ENCODE measurements around the gene POLG. TPM values are rescaled to one million over a fixed set of nuclear protein-coding genes. Genes with fewer than 3 reads are reported as not detected.
A peak's percentile ranks its signal among the peaks of the same experiment; 100 is the strongest.

Gene POLG
- total and polyA plus RNA-seq, 2 of the 13 experiments (the other 11 are each of a cell fraction or from before 2014, with no cell fraction given) = 26.6 to 35.5 TPM

DNA sequence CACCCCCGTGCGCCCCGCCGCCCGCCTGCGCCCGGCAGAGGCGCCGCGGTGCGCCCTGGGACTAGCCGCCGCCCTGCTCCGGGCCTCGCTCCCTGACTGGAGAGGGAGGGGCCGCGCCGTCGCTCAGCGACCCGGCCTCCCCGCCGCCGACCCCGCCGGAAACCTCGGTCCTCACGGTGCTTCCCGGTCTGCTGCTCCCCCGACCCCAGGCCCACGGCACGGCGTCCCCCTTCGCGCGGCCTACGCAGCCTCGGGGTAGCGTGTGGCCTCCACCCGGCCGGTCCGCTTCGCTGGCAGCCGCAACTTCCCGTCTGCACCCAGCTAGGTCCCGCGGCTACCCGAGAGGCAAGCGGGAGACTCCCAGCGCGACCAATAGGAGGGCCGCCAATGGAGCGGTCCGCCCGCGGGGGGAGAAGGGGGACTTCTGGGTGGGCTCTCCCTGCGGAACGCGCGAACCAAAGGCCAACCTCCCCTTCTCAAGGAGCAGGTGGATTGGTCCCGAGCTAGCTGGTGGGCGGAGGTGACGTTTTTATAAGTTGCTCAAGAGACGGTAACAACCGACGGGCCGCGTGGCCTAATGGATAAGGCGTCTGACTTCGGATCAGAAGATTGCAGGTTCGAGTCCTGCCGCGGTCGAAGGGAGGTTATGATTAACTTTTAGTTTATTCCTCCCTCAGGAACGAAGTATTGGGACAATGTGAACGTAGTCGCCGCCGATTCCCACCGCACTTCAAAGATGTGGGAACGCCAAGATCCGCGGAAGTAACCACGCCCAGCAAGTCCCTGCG is at the start of gene POLG (continued):
- TF ChIP-seq, protein P1, sequence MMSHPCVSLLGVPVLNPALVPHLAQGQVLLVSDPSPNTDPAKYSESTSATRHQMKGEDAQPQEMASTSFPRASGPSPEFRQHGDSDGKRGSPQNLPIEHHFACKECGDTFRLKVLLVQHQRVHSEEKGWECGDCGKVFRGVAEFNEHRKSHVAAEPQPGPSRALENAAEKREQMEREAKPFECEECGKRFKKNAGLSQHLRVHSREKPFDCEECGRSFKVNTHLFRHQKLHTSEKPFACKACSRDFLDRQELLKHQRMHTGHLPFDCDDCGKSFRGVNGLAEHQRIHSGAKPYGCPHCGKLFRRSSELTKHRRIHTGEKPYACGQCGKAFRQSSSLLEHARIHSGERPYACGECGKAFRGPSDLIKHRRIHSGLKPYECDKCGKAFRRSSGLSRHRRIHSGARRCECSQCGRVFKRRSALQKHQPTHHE (CRISPR knock-in tag; IDR thresholded peaks at IDR 0.05; ENCODE audit: borderline replicate concordance) = peak; percentile 93; the same call in 1 of the 2 replicates
- TF ChIP-seq ZNF230 (CRISPR knock-in tag; IDR thresholded peaks at IDR 0.05) (peak; percentile 81; the same call in 1 of the 2 replicates), SMC3 (IDR thresholded peaks at IDR 0.05; ENCODE audit: low read length) (no peak), HMG20B (CRISPR knock-in tag; conservative IDR thresholded peaks at IDR 0.05) (peak; percentile 72; the same call in 1 of the 2 replicates), GATAD1 (CRISPR knock-in tag; IDR thresholded peaks at IDR 0.05) (peak; percentile 85; the same call in 1 of the 2 replicates), FOXP1 (IDR thresholded peaks at IDR 0.05) (no peak), FOXP1 (CRISPR knock-in tag; IDR thresholded peaks at IDR 0.05) (0 out of 2 replicates have a peak, but pooled peaks have one; percentile 17), ZNF879 (CRISPR knock-in tag; IDR thresholded peaks at IDR 0.05) (peak; percentile 53; the same call in 1 of the 2 replicates), HNF4A (CRISPR knock-in tag; IDR thresholded peaks at IDR 0.05) (peak; percentile 15; the same call in 1 of the 2 replicates), KDM5B (CRISPR knock-in tag; IDR thresholded peaks at IDR 0.05; ENCODE audit: borderline replicate concordance) (peak; percentile 68; the same call in 1 of the 2 replicates), PHF5A (CRISPR knock-in tag; IDR thresholded peaks at IDR 0.05; ENCODE audit: low read depth, unreplicated experiment) (peak; percentile 98), TBX3 (IDR thresholded peaks at IDR 0.05; ENCODE audit: borderline replicate concordance) (peak; percentile 46; the same call in 1 of the 2 replicates), ZNF331 (CRISPR knock-in tag; IDR thresholded peaks at IDR 0.05) (peak; percentile 90), ZNF746 (CRISPR knock-in tag; IDR thresholded peaks at IDR 0.05) (no peak; the same call in 1 of the 2 replicates), ZNF574 (CRISPR knock-in tag; IDR thresholded peaks at IDR 0.05) (peak; percentile 83)
- TF ChIP-seq, protein P2, sequence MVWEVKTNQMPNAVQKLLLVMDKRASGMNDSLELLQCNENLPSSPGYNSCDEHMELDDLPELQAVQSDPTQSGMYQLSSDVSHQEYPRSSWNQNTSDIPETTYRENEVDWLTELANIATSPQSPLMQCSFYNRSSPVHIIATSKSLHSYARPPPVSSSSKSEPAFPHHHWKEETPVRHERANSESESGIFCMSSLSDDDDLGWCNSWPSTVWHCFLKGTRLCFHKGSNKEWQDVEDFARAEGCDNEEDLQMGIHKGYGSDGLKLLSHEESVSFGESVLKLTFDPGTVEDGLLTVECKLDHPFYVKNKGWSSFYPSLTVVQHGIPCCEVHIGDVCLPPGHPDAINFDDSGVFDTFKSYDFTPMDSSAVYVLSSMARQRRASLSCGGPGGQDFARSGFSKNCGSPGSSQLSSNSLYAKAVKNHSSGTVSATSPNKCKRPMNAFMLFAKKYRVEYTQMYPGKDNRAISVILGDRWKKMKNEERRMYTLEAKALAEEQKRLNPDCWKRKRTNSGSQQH (CRISPR knock-in tag; IDR thresholded peaks at IDR 0.05; ENCODE audit: low read depth) = peak; percentile 18; the same call in 1 of the 2 replicates
- TF ChIP-seq, protein P3, sequence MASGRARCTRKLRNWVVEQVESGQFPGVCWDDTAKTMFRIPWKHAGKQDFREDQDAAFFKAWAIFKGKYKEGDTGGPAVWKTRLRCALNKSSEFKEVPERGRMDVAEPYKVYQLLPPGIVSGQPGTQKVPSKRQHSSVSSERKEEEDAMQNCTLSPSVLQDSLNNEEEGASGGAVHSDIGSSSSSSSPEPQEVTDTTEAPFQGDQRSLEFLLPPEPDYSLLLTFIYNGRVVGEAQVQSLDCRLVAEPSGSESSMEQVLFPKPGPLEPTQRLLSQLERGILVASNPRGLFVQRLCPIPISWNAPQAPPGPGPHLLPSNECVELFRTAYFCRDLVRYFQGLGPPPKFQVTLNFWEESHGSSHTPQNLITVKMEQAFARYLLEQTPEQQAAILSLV (CRISPR knock-in tag; IDR thresholded peaks at IDR 0.05; ENCODE audit: borderline replicate concordance) = peak; percentile 71; the same call in 1 of the 2 replicates

Measured in HepG2 (cell line).